ENCODE results near the gene KCTD10.

Gene KCTD10

DNA sequence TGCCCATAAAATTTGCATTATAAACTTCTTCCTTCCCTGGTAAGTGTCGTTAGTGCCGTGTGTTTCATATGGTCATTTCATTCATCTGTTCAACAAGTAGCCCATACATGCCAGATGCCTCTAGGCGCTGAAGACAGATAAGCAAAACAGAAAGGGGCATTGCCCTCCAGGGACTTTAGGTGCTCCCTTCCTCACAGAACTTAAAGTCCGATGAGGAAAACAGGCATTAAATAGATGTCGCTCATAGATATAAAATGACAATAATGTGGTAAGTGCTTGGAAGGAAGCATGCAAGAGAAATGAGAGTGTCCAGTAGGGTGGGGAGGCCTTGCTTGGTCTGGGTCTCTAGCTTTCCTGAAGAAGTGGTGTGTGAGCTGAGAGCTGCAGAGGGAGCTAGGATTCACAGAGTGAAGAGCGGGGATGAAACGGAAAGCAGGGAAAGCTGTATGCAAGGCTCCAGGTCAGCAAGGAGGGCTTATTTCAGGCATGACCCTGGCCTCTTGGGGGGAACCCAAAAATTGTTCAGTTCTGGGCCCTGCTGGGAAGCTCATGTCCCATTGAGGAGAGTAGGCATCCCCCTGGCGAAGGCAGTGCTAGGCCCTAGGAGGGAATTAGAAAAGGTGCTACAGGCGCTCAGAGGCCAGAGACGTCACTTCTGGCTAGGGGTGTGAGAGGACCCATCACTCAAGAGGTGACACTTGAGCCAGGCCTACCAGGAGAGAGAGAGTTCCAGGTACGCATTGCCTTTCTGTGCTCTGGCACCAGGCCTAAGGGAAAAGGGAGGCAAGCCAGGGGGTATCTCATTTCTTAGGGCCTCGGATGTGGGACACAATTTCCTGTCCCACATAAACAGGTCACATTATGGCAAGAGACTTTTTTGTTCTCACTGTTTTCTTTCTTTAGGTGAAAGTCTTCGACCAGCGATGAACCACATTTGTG lies 12.2 kb upstream of the KCTD10 start:
- no peak overlapping the region for H3K27ac ChIP-seq
- TF ChIP-seq, protein P1, sequence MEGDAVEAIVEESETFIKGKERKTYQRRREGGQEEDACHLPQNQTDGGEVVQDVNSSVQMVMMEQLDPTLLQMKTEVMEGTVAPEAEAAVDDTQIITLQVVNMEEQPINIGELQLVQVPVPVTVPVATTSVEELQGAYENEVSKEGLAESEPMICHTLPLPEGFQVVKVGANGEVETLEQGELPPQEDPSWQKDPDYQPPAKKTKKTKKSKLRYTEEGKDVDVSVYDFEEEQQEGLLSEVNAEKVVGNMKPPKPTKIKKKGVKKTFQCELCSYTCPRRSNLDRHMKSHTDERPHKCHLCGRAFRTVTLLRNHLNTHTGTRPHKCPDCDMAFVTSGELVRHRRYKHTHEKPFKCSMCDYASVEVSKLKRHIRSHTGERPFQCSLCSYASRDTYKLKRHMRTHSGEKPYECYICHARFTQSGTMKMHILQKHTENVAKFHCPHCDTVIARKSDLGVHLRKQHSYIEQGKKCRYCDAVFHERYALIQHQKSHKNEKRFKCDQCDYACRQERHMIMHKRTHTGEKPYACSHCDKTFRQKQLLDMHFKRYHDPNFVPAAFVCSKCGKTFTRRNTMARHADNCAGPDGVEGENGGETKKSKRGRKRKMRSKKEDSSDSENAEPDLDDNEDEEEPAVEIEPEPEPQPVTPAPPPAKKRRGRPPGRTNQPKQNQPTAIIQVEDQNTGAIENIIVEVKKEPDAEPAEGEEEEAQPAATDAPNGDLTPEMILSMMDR (IDR thresholded peaks at IDR 0.05) = no peak
- TF ChIP-seq ZFX (IDR thresholded peaks at IDR 0.05; ENCODE audit: borderline replicate concordance) = no peak

DNA sequence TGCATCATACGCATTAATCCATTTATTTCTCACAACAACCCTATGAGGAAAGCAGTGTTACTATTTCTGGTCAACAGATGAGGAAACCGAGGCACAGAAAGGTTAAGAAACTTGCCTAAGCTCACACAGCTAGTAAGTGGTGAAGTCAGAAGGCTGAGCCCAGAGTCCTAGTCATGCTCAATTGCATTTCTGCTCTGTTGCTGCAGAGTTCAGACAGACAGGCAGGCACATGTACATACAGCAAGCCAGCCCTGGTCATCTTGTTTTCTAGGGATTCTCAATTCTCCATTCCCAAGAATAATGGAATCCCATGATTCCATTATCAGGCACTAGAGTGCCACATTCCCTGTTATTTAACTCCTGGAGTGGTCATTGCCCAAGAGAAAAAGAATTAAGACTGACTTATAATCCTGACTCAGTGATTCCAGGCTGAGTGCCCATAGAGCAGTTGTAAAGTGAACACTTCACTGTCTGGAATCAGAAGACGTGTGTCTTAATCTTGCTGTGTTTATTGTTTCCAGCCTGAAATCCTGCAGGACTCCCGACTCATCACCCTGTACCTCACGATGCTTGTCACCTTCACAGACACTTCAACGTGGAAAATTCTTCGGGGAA lies 11.1 kb upstream of the KCTD10 start:
- TF ChIP-seq, protein P1 (IDR thresholded peaks at IDR 0.05) = no peak
- TF ChIP-seq ZFX (IDR thresholded peaks at IDR 0.05; ENCODE audit: borderline replicate concordance) = no peak
- H3K27ac ChIP-seq = no peak overlapping the region

DNA sequence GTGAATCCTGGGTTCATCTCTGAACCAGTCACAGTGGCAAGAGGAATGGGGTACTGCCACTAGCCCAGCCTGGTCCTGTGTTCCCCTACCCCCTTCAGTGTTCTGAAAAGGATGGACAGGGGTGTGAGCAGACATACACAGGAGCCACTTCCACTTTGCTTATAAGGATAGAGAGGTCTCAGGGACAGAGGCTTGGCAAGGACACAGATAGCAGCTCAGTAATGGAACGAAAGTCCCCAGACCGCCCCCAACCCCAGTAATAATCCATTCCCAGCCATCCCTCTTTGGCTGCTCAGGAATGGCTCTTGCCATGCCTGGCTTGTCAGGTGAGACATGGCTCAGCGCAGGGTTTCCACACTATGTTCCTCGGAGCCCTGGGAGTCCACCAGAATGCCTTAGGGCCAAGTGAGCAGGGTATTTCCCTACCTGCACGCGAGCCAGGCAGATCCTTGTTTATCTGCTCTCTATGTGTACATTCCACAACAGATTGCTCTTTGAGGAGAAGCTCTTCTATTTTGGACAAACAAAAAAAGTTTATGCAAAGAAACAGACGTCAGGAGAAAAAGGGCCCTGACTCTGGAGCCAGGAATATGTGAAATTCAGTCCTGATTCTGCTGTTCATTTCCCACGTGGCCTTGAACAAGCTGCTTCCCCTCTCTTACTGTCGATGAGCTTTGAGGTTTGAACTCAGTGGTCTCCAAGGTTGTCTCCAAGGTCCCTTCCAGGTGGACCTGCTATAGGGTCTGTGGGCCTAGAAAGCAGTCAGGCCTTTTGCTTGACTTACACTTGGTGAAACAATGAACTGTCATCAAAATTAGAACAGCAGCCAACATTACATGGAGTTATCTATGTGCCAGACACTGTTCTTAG lies 10.3 kb upstream of the KCTD10 start:
- no peak for TF ChIP-seq ZFX (IDR thresholded peaks at IDR 0.05; ENCODE audit: borderline replicate concordance)
- TF ChIP-seq, protein P1 (IDR thresholded peaks at IDR 0.05) = no peak
- no peak overlapping the region for H3K27ac ChIP-seq

DNA sequence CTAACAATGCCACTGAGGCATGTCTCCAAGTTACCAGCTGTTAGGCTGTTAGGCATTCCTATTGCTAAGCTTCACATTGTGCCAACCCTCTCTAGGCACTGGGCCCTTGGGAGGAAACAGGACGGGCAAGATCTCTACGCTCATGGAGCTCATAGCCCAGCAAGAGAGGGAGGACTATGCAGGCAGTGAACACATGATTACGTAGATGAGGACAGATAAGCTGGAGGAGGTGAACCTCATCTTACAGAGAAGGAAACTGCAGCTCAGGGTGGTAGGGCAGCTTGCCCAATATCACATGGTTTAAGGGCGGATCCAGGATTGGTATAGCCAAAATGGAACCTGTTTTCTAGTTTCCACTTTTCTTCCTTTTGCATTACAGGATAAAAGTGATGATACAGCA lies 8.1 kb upstream of the KCTD10 start:
- TF ChIP-seq ZFX (IDR thresholded peaks at IDR 0.05; ENCODE audit: borderline replicate concordance) = no peak
- TF ChIP-seq, protein P1 (IDR thresholded peaks at IDR 0.05) = no peak
- no peak overlapping the region for H3K27ac ChIP-seq

DNA sequence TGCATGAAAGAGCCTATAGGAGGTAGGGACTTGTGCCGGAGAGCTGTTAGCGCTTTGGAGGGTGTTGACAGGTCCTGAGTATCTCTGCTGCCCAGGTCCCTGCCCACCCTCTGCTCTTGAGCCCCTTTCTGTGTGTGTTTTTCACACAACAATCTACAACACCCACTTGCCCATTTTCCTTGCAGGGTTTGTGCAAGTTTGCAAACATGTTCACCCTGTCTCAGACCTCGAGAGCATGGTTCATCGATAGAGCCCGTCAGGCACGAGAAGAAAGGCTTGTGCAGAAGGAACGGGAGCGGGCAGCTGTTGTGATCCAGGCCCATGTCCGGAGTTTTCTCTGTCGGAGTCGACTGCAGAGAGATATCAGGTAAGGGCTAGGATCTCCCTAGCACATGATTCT lies 6.2 kb upstream of the KCTD10 start:
- no peak for TF ChIP-seq ZFX (IDR thresholded peaks at IDR 0.05; ENCODE audit: borderline replicate concordance)
- TF ChIP-seq, protein P1 (IDR thresholded peaks at IDR 0.05) = no peak

DNA sequence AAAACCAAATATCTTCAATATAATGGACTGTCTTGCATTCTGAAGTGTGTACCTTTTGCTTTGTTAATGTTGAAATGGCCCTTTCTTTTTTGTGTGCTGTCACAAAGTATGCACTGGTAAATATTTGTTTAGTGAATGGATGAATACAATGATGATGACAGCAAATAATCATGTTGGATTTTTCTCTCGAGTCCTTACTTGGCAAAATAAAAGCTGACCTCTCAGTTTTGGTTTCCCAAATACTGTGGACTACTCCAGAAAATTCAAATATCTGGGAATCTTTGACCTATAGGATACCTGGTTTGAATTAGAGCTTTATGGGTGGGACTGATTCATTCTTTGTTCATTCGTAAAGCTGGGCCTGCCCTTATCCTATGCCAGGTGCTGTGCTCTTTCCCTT lies 5.8 kb upstream of the KCTD10 start:
- no peak for TF ChIP-seq ZFX (IDR thresholded peaks at IDR 0.05; ENCODE audit: borderline replicate concordance)
- TF ChIP-seq, protein P1 (IDR thresholded peaks at IDR 0.05) = no peak
- no peak overlapping the region for H3K27ac ChIP-seq

More for the DNA sequence above, 6.2 kb upstream of the KCTD10 start:
- H3K27ac ChIP-seq = no peak overlapping the region
